ENCODE data around the gene TTC9B.

TTC9B gene

GRCh38 chr19:40255619-40256166 is 37.5 kb upstream of the TTC9B start:
- no peak for TF ChIP-seq GATA2 (IDR thresholded peaks at IDR 0.05; ENCODE audit: low read depth, low read length)
- TF ChIP-seq GATA3 (IDR thresholded peaks at IDR 0.05; ENCODE audit: low read depth, low read length) = no peak

- no peak for TF ChIP-seq GATA3 (IDR thresholded peaks at IDR 0.05; ENCODE audit: low read depth, low read length)
- no peak for TF ChIP-seq GATA2 (IDR thresholded peaks at IDR 0.05; ENCODE audit: low read depth, low read length)
These were observed 36.7 kb upstream of the TTC9B start for GRCh38 chr19:40254714-40255418.

DNA sequence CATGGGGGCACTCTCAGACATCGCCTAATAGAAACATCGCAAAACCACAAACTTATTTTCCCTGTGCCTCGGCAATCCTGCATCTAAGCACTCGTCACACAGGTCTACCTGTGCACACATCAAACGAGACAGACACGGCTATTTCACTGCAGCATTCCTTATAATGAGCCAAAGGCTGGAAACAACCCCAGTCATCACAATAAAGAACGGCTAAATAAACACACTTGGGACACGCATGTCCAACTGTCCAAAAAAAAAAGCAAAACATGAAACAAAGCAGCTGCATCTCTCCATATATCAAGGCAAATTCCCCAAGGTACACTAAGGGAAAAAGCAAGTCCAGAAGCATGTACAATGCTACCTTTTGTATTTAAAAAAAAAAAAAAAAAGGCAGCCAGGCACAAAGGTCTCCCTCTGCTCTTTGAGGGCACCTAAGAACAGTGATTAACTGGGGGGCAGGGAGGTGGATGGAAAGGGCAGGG is 35.5 kb upstream of the TTC9B start:
- TF ChIP-seq GATA3 (IDR thresholded peaks at IDR 0.05; ENCODE audit: low read depth, low read length) = no peak

DNA sequence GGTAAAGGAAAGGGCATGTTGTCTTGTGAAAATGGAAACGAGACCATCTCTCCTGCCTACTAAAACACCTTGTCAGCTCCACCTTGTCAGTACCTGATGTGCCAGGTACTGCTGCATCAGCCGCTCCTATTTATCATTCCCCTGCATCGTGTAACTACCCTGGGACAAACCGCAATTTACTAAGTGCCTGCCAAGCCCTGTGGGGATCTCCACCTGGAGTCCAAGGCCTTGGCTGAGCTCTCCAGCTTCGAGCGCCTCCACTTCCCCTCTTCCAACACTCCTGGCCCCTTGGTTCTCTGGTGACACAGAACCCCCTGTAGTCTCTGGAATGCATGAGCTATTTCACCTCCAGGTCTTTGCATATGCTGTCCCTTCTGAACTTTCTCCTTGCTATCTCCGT is 34.2 kb upstream of the TTC9B start:
- no peak for TF ChIP-seq GATA2 (IDR thresholded peaks at IDR 0.05; ENCODE audit: low read depth, low read length)
- no peak for TF ChIP-seq GATA3 (IDR thresholded peaks at IDR 0.05; ENCODE audit: low read depth, low read length)

- no peak for TF ChIP-seq GATA2 (IDR thresholded peaks at IDR 0.05; ENCODE audit: low read depth, low read length)
- TF ChIP-seq GATA3 (IDR thresholded peaks at IDR 0.05; ENCODE audit: low read depth, low read length) = no peak
These were observed 33.8 kb upstream of the TTC9B start for GRCh38 chr19:40251991-40252390.

GRCh38 chr19:40251244-40251643 is 33.1 kb upstream of the TTC9B start:
- TF ChIP-seq GATA2 (IDR thresholded peaks at IDR 0.05; ENCODE audit: low read depth, low read length) (no peak), GATA3 (IDR thresholded peaks at IDR 0.05; ENCODE audit: low read depth, low read length) (no peak)

DNA sequence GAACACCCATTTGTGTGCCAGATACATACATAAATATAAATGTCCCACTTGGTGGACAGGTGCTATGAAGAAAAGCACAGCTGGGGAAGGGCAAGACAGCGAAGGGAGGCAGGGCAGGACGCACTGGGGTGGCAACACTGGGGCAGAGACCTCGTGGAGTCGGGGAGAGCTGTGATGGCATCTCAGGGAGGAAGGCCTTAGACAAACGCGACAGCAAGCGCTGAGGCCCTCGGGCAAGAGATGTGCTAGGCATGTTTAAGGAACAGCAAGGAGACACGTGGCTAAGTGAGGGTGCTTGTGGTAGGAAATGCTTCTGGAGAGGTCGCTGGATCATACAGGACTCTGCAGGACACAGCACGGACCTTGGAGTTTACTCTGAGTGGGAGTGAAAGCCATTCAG is 31.6 kb upstream of the TTC9B start:
- TF ChIP-seq GATA3 (IDR thresholded peaks at IDR 0.05; ENCODE audit: low read depth, low read length) = no peak
- no peak for TF ChIP-seq GATA2 (IDR thresholded peaks at IDR 0.05; ENCODE audit: low read depth, low read length)

- no peak for TF ChIP-seq GATA3 (IDR thresholded peaks at IDR 0.05; ENCODE audit: low read depth, low read length)
- no peak for TF ChIP-seq GATA2 (IDR thresholded peaks at IDR 0.05; ENCODE audit: low read depth, low read length)
These were observed 31.0 kb upstream of the TTC9B start for GRCh38 chr19:40249201-40249600.

DNA sequence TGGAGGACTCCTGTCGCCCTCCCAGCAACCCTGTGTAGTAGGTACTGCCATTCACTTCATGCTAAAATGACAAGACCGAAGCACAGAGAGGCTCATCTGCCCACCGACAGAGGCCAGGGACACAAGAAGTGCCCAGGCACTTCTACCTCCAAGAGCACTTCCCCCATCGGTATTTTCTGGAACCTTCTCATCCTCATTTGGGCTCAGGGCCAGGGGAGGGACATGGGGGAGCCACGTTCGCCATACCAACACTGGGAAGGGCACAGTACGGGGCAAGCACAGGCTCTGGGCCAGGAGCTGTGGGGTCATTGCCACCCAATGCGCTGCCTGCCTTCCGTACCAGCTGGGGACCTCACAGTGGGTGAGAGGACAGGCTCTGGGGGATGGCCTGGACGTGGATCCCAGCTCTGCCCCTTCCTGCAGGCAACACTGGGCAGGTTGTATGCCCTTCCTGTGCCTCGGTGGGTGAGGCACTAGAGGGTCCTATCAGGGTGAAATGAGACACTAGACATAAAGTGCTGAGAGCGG is 29.6 kb upstream of the TTC9B start:
- no peak for TF ChIP-seq GATA3 (IDR thresholded peaks at IDR 0.05; ENCODE audit: low read depth, low read length)
- no peak for TF ChIP-seq GATA2 (IDR thresholded peaks at IDR 0.05; ENCODE audit: low read depth, low read length)

GRCh38 chr19:40247178-40247577 is 29.0 kb upstream of the TTC9B start:
- TF ChIP-seq GATA2 (IDR thresholded peaks at IDR 0.05; ENCODE audit: low read depth, low read length) (no peak), GATA3 (IDR thresholded peaks at IDR 0.05; ENCODE audit: low read depth, low read length) (no peak)

DNA sequence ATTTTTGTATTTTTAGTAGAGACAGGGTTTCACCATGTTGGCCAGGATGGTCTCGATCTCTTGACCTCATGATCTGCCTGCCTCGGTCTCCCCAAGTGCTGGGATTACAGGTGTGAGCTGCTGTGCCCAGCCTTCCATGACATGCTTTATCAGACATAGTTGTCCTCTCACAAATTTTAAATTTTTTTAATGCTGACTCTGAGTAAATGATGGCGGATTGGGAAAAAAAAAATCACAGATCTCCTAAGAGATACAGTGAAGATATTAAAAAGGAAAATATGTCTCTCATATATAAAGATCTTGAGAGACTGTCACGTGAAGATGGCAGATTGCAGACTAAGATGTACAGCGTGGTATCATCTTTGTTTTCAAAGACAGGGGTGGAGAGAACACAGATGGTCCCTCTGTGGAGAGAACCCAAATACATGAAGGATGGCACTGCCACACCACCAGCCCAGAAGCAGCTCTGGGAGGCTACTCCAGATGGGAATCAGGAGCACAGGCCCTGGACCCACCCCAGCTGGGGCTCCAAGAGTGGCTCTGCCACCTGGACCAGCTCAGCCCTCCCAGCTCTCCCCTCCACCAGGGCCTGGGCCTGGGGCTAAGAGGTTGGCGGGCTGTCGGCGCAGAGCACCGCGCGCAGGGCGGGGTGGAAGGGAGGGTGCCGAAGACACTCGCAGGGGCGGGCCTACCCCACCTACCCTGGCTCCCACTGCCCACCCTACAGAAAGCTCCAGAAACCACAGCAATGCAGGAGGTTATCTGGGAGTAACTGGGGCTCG is 28.3 kb upstream of the TTC9B start:
- TF ChIP-seq GATA3 (IDR thresholded peaks at IDR 0.05; ENCODE audit: low read depth, low read length) = no peak
- TF ChIP-seq GATA2 (IDR thresholded peaks at IDR 0.05; ENCODE audit: low read depth, low read length) = no peak

DNA sequence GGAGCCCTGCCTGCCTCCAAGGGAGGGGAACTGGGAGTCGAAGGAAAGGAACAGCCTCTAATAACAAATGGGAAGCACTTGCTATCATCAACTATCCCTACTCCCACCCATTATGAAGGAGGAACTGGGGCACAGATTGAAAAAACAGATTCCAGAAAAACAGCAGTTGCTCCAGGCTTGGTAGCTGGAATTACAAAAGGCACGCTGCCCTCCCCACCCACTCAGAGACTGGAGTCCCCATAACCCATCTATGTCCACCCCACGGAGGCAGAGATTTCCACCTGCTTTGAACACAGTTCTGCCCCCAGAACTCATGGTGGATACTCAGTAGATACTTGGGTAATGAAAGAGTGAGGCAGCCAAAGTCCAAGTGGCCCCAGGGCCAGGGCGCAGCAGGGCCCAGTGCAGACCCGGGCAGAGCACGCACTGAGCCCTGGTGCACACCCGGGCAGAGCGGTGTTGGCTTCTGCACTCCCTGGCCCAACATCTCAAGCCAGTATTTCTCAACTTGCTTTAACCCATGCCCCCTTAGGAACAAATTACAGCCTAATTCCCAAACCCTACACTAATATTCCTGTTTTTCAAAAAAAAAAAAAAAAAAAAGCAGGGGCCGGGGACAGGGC is 27.4 kb upstream of the TTC9B start:
- TF ChIP-seq GATA3 (IDR thresholded peaks at IDR 0.05; ENCODE audit: low read depth, low read length) (no peak), GATA2 (IDR thresholded peaks at IDR 0.05; ENCODE audit: low read depth, low read length) (no peak)

- no peak for TF ChIP-seq GATA2 (IDR thresholded peaks at IDR 0.05; ENCODE audit: low read depth, low read length)
- TF ChIP-seq GATA3 (IDR thresholded peaks at IDR 0.05; ENCODE audit: low read depth, low read length) = no peak
These were observed 26.6 kb upstream of the TTC9B start for GRCh38 chr19:40244579-40245317.
